GM19043 (cell line): ENCODE results near the gene OTX2.

Experiments used
- ATAC-seq: cut with Tn5 transposase; IDR thresholded peaks from one replicate; pipeline ENCODE4 v1.9.1; 2021; ENCODE audit warnings: low read depth; ENCODE audit not compliant: unreplicated experiment

The OTX2 gene

DNA sequence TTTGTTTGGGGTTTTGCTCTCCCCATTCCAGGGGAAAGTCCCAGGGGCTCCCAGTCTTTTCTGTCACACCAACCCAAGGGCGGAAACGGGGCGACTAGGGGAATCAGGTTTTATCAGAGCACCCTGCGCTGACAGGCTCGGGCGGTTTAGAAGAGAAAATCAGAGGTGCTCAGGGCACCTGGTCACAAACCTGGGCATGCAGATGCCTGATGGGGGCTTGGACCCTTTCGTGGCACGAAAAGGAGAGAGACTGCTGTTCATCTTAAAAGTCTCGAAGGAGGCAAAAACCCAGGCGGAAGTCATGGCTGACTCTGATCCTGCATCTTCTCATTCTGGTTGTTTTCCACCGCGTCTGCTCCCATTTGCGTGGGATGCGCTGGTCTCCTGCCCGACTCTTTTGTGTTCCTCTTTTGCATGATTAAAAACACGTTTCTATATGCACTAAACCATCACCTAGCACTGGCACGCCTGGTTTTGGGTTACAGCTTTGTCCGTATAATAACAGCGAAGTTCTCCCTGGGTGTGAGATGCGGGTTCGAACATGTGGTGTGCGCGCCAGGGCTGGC, 13.2 kb downstream of the OTX2 start:
- no peak for ATAC-seq

DNA sequence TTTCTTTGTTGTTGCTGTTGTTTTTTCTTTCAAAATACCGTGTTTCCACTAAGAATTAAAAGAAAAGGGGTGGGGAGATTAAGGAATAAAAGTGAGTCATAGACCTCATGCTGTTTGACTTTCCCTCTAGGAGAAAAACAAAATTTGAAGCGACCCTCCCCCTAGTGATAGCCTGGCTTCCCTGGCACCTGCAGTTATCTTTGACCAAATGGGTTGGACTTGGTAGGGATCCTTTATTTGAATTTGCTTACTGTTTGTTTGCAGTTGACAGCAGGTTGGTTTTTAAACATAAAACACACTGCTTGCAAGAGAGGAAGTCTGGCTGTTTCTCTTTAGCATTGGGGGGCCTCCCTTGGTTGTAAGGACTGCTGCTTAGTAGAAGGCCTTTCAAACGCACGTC, 14.0 kb downstream of the OTX2 start:
- no peak for ATAC-seq

DNA sequence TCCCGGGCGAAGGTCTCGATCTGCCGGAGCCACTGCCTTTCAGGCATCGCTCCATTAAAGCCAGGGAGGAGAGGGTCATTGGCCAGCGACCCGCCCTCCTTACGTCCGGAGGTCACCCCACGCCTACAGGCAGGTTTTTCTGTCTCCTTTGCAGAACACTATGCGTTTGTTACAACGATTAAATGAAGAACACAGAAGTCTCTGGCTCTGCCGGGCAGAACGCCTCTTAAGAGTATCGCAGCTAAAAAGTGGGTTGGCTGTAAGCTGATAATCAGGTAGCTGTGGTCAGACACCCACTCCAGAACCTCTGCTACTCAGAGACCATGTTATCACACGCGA, 15.0 kb downstream of the OTX2 start:
- ATAC-seq: no peak

DNA sequence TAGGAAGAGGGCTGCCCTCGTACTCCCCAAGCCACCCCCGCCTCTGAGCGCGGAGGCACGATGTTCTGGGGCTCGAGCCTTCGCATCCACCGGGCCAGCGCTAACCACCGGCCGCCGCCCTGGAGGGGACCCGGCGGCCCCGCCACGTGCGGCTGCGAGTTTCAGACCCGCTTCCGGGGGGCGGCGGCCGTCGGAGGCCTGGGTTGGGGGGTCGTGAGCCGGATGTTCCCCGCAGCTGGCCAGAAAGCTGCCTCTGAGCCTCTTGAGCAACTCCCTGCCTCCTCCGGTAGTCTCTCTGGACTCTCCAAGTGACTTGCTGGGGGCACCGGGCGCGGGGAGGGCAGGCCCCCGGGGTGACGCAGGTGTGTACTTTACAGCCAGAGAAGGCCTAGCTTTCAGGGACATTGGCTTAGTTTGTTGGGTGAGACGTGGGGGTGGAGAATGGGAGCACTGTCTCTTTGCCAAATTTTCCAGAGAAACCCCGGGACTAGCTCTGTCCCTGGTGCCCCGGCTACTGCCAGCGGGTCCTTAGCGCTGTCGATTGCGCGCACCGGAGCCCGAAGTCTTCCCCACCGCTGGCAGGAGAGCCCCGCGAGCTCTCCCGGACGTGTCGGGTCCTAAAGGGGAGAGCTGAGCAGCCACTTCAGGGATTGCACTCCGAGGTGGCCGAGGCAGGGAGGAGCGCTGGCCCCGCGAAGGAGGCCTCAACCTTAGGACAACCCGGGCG, 15.6 kb downstream of the OTX2 start:
- no peak for ATAC-seq

DNA sequence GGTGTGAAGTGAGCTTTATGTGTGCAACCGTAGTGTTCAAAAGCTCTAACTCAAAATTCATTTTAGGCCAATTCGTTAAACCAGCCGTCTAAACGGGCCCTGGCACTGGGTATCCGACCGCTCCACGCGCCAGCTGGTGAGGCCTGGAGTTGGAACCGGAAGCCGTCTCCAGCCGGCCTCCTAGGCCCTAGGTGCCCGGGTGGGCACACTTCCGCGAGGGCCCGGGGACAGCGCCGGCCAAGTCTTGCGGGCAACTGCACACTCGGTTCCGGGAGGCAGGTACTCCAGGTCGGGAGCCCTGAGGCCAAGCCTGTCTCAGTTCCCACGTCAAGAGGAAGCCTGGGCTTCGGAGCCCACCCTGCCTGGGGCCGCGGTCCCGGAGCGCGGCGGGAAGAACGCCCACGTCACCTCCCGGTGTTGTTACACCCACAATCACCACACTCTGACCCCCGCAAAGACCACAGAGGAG, 16.2 kb downstream of the OTX2 start:
- ATAC-seq: no peak

DNA sequence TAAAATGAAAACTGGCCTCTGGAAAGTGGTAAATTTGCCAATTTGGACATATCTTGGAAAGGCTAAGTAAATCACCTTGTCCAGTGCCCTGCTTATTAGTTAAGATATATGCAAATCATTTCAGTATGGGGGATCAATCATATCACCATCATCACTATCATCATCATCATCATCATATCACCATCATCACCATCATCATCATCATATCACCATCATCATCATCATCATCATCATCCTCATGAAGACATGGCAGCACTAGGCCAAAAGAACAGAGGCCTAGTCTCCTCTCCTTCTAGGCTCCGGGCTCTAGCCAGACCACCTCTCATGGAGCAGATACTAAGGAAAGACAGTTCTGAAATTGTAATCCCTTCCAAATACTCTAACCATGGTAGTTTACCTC, 20.3 kb downstream of the OTX2 start:
- no peak for ATAC-seq

DNA sequence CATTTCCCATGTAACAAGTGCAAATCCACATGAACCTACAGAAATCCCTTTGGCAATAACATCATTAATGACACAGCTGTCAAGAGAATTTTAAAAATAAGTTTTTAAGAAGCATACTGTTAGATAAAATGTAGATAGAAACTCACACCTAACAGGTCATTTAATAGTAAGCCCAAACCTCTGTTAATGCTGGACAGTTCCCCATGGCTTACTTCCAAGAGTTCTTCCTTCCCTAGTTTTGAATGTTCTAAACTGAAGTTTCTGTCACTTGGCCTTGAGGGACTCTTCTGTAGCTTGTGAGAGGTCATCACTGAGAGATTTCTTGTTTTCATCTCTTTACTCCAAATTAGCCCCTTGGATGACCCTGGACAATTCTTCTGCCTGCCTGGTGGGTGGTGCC, 22.7 kb downstream of the OTX2 start:
- ATAC-seq: no peak

DNA sequence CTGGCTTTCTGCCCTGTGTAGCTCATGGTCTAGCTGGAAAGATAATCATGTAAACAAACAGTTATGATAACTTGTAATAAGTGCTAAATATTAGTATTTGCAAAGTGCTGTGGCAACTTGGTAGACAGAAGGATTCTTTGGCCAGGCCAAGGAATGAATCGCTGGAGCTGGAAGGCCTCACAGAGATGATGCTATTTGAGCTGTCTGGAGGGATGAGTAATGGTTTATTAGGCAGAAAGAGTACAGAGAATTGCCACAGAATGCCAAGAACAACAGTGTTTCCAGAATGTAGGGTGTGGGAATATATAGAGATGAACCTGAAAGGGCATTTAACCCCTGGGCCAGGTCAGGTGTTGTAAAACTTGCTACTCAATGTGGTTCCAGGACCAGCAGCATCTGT, 27.6 kb downstream of the OTX2 start:
- ATAC-seq: no peak

DNA sequence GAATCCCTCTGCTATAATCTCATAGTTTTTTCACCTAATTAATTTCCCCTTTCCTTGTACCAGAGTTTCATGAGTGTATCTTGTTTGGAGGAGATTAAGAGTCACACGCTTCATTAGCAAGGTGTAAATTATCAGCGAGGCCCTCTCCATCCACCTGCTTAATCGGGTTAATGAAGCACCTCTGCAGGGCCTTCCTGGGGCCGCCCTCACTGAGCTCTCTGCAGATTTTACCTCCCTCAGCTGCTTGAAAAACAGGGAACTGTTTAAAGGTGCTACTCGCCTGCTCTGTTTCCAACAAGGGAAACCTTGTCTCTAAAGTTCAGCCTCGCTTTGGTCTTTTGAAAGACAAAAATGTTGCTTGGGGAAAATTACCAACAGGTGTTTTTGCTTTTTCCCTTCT, 35.8 kb downstream of the OTX2 start:
- ATAC-seq: no peak

DNA sequence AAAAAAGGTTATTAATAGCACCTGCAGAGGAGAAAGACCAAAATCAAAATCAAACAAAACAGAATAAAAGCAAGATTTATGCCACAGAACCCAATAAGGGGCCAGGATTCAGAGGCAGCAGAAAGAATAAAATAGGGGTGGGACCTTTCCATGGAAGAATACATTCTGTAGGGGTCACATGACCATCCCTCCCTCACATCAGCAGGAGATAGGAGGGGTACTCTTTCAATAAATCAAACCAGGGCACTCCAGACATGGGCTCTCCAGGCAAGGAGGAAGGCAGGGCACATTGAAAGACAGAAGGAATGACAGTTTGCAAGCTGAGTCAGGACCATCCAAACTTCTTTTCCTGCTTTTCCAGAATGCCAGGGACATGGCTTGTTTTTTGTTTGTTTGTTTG, 39.8 kb downstream of the OTX2 start:
- ATAC-seq: no peak

DNA sequence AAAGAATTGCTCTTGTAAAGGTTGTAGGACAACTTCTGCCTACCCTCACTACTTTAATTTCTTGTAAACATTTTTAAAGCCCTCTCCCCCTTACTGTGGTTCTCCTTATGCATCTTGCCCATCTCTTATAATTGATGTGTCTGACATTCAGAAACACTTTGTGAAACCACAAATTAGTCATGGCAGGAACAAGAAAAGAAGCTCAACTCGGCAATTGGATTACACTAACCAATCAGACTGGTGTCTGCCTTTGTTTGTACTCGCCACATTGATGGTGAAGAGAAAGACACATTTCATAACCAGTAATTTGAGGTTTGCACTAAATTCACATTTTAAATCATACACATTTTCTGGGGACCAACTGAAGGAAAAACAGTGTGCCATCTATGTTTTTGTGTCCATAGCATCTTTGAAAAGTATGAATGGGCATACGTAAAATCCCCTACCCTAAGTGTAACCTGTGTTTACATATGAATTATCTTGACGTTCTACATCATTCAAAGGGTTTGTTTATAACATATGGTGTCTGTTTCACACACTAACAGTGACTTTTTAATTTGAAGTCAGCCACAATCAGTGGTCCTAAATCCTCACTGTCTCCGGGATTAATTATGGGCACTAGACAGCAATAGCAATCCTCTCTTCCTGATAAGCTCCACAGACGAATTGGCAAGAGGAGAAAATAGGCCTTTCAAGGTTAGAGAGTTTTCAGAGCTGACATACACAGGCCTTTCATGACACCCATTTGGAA, 49.9 kb downstream of the OTX2 start:
- ATAC-seq: no peak

DNA sequence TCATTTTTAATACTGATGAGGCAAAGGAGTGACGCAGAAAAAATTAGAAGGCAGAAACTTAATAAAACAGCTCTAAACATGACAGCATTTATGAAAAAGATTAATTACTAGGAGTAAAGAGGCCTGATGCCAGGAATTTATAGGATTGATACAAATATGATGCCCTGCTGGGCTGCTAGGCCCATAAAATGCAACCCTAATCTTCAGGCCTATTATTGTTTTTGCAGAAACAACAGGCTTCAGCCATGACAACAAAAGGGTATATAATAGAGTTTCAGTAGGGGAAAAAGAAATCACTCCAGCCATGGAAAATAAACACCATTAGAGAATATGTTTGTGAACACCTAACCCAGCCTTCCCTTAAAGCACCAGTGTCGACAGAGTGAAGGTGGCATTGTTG, 50.6 kb downstream of the OTX2 start:
- no peak for ATAC-seq

DNA sequence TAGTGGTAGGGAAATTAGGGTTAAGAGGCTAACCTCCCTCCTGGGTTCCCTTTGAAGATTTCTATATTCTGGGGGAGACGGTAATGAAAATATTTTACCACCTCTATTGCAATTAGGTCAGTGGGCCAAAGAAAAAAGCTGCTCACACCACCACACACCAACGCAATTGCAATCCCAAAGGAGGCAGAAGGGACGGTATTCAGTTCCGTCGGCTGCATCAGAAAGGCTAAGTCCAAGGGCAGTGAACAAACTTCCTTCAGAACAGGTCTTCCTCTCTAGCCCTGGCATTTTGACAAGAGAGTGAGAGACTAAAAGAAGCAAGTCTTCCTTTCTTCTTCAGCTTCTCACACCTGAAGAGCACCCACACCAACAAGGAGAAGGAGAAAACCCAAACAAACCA, 51.2 kb downstream of the OTX2 start:
- ATAC-seq: no peak

DNA sequence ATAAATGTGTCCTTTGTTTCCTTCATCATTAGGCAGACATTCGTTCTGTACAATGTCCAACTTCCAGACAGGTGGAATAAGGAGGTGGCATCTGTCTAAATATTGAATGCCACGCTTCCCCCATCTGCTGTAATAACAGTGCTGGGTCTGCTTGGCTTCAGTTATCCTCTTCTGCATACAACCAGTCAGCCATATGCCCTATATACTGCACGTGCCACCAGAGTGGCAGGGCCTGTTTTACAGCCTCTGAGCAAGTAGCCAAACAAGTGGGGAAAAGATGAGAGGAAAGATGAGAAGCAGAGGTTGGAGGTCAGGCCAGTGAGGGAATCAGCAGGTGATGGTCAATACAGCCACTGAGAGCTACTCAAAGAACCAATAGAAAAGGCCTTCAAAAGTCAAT, 55.4 kb downstream of the OTX2 start:
- ATAC-seq: no peak

DNA sequence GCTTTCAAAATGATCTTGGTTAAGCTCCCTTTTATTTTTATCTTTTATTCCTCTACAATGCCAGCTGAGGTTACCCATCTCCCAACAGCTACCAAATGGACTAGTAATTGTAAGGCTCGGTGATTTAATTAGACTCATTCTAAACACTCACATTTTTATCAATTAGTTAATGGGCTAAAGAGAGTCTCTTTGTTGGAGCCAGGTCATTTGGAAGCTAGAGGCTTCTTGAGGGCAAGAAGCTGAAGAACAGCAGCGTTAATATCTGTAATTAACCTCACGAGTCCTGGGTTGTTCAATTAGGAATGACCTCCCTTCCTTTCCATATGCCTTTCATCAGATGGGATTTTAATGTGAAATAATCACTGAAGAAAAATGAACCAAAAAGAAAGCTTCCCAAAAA, 56.9 kb downstream of the OTX2 start:
- no peak for ATAC-seq

DNA sequence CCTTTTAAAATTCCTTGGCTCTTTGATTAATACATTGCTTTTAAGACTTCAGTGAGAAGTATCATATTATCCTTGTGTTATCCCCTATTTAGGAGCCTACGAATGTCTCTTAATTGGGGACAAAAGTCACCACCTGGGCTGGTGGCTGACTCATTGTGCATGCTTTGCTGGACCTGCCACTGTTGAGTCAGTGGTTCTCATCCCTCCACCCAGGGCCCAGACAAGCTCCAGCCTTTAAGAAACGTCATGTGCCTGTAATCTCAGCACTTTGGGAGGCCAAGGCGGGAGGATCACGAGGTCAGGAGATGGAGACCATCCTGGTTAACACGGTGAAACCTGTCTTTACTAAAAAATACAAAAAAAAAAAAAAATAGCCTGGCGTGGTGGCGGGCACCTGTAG, 57.9 kb downstream of the OTX2 start:
- ATAC-seq: no peak

DNA sequence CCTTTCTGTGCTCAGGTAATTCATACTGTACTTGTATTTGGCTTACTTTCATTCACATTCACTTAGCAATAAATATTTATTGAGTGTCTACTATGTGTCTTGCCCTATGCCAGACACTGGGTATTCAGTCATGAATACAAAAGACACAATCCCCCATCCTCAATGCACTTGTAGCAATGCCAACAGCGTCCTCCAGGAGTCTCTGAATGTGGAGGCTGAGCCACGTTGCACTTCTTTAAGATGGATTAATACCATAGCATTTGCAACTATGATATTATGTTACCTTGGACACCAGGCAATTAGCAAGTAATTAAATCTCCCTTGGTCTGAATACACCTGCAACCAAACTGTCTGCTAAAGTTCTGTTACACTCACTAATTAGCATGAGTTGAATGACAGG, 58.8 kb downstream of the OTX2 start:
- ATAC-seq: no peak
